Measurements from ENCODE around the gene SPINK9. TPM values are rescaled to one million over a fixed set of nuclear protein-coding genes. Genes with fewer than 3 reads are reported as not detected.

The SPINK9 gene
- total and polyA plus RNA-seq, 2 experiments from 2014 or later, result not detected

DNA sequence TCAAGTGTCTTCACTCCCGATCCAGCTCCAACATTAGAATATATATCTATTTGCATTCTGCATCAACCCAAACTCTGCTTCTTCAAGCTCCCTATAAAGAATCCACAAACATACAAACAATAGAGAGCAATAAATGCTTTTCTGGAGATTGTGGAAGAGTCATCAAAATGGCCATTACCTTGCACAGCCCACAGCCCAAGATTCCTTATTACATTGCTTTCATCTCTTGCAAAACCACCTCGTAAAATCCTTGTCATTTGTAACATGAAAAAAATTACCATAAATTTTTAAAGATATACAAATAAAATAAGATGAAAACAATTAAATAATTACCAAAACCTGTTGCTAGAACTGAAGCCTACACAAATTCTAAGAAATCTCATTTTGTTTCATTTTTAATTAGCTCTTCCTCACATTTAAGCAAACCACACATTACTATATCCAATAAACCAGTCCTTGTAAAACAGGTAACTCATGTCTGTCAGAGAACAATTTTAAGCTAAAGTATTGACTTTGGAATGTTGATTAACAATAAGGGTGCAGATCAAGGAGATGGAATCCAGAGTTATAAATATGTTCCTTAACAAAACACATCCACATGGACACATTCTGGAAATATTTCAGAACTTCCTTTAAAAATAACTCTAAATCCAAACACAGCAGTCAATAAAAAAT is 7.1 kb downstream of the SPINK9 start:
- H3K27me3 Mint-ChIP-seq (ENCODE audit: insufficient read depth, low read depth, poor library complexity), result no peaks in the 10 kb centered on the region
- Histone ChIP-seq H3F3A (replicated peaks; ENCODE audit: low read depth) (no peaks in the 10 kb centered on the region), H3K27me3 (ENCODE audit: insufficient read depth) (no peaks in the 10 kb centered on the region), H3K27ac (ENCODE audit: low read depth) (no peak overlapping the region), H3K4me3 (no peak overlapping the region), H3K4me2 (no peak overlapping the region), H3K4me1 (ENCODE audit: insufficient read depth) (no peaks in the 10 kb centered on the region), H3K36me3 (ENCODE audit: insufficient read depth) (no peaks in the 10 kb centered on the region), H3K9me2 (ENCODE audit: insufficient read depth) (no peaks in the 10 kb centered on the region), H3K79me2 (replicated peaks; ENCODE audit: insufficient read depth) (no peaks in the 10 kb centered on the region), H4K20me1 (replicated peaks; ENCODE audit: insufficient read depth) (no peaks in the 10 kb centered on the region), H2AFZ (no peak overlapping the region)
- peaks cover 2% of the 10 kb centered on the region; the same call in 1 of the 3 replicates for H3K4me1 Mint-ChIP-seq
- TF ChIP-seq ZNF462 (CRISPR knock-in tag; IDR thresholded peaks at IDR 0.05) (no peak), JUNB (IDR thresholded peaks at IDR 0.05; ENCODE audit: unreplicated experiment) (no peak), EZH2phosphoT487 (IDR thresholded peaks at IDR 0.05; ENCODE audit: unreplicated experiment) (no peak), NANOG (IDR thresholded peaks at IDR 0.05; ENCODE audit: borderline replicate concordance) (no peak)
- H3K36me3 Mint-ChIP-seq (ENCODE audit: low read depth), result no peaks in the 10 kb centered on the region
- ATAC-seq (no peak), DNase-seq (ENCODE audit: low spot score) (no peak)
- peak overlapping the region; percentile 56; the same call in 1 of the 2 replicates for H3K27ac Mint-ChIP-seq
- H3K4me3 Mint-ChIP-seq, result no peak overlapping the region
- no peaks in the 10 kb centered on the region for H3K9me3 Mint-ChIP-seq

DNA sequence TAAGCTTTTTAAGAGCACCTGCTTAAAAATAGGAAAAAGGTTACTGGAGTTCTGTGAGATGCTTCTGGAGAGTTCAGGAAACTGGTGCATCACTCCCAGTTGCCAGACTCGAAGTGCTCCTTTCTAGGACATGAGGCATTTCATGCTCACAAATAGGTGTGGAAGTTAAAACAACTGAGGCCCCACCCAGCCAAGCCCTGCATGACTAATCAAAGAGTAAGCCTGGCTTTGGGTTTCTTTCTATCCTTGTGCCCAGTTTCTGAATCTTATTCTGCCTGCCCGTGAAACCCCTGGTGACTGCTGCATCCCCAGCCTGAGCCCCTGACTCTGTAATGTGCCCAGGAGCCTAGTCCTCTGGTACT is 7.7 kb downstream of the SPINK9 start:
- H3K27ac Mint-ChIP-seq, result peak overlapping the region; percentile 42; the same call in 1 of the 2 replicates
- no peaks in the 10 kb centered on the region for H3K27me3 Mint-ChIP-seq (ENCODE audit: insufficient read depth, low read depth, poor library complexity)
- TF ChIP-seq CTCF (conservative IDR thresholded peaks at IDR 0.05; ENCODE audit: low read depth in 2 of 2) (no peak), POLR2AphosphoS5 (IDR thresholded peaks at IDR 0.05; ENCODE audit: low read depth) (no peak)
- ATAC-seq (no peak), DNase-seq (ENCODE audit: low spot score) (peak; percentile 2)
- Histone ChIP-seq H3K4me2 (no peak overlapping the region), H3K4me3 (no peak overlapping the region), H2AFZ (no peak overlapping the region), H3F3A (replicated peaks; ENCODE audit: low read depth) (no peaks in the 10 kb centered on the region), H3K27ac (ENCODE audit: low read depth) (no peak overlapping the region), H4K20me1 (replicated peaks; ENCODE audit: insufficient read depth) (no peaks in the 10 kb centered on the region), H3K79me2 (replicated peaks; ENCODE audit: insufficient read depth) (no peaks in the 10 kb centered on the region), H3K9me2 (ENCODE audit: insufficient read depth) (no peaks in the 10 kb centered on the region), H3K36me3 (ENCODE audit: insufficient read depth) (no peaks in the 10 kb centered on the region), H3K27me3 (ENCODE audit: insufficient read depth) (no peaks in the 10 kb centered on the region), H3K4me1 (ENCODE audit: insufficient read depth) (no peaks in the 10 kb centered on the region)
- H3K4me1 Mint-ChIP-seq, result peaks cover 2% of the 10 kb centered on the region; the same call in 1 of the 3 replicates
- no peak overlapping the region for H3K4me3 Mint-ChIP-seq
- no peaks in the 10 kb centered on the region for H3K36me3 Mint-ChIP-seq (ENCODE audit: low read depth)
- H3K9me3 Mint-ChIP-seq, result no peaks in the 10 kb centered on the region

Data from GM23338 (cell line).